Activated CD8-positive, alpha-beta memory T cell treated with anti-CD3 and anti-CD28 coated beads for 36 hours (primary cell): ENCODE data around the gene ARHGEF4. TPM values are rescaled to one million over a fixed set of nuclear protein-coding genes. Genes with fewer than 3 reads are reported as not detected.
"Not testable (repeated sequence)": the region's sequence is repeated elsewhere in the genome, so short reads cannot be mapped to it uniquely, and the experiment has no call there.

ENCODE experiments used
- CTCF ChIA-PET: fragments of 350-600 bp; sonication (Branson Sonifier 250); formaldehyde crosslinking; loops from one replicate; lab custom pipeline; 2021; ENCODE audit warnings: antibody characterized with exemption; lab: Charles Lee
- POLR2A ChIA-PET: fragments of 350-600 bp; sonication (Branson Sonifier 250); formaldehyde crosslinking; loops from one replicate; lab custom pipeline; 2021; ENCODE audit warnings: antibody characterized with exemption; lab: Charles Lee
- total RNA-seq, 2 experiments: library from RNA; stranded (reverse); gene quantifications; one replicate each; pipeline ENCODE4 v1.2.3, GENCODE V29; 2021

ARHGEF4 gene
- total RNA-seq, 2 experiments from 2014 or later = 0.63 to 0.80 TPM

GRCh38 chr2:130898553-130898952 is 61.8 kb downstream of the ARHGEF4 start:
- POLR2A ChIA-PET = no interaction called here
- CTCF ChIA-PET = no interaction called here

GRCh38 chr2:130899306-130899705 is 62.6 kb downstream of the ARHGEF4 start:
- ChIA-PET POLR2A (no interaction called here), CTCF (no interaction called here)

- ChIA-PET CTCF (no interaction called here), POLR2A (no interaction called here)
Observed at GRCh38 chr2:130901061-130901460, 64.3 kb downstream of the ARHGEF4 start.

GRCh38 chr2:130901626-130902025 is 64.9 kb downstream of the ARHGEF4 start:
- CTCF ChIA-PET = interaction anchor here (0.6 kb wide), 1 partner anchor 17 kb away, joined by 4 read pairs; no protein-coding TSS in a partner anchor
- POLR2A ChIA-PET = not testable (repeated sequence)

- CTCF ChIA-PET = no interaction called here
- POLR2A ChIA-PET = no interaction called here
Observed at GRCh38 chr2:130908832-130909231, 72.1 kb downstream of the ARHGEF4 start.

- POLR2A ChIA-PET = no interaction called here
- CTCF ChIA-PET = no interaction called here
Observed at GRCh38 chr2:130910931-130911330, 74.2 kb downstream of the ARHGEF4 start.

- ChIA-PET CTCF (no interaction called here), POLR2A (no interaction called here)
Observed at GRCh38 chr2:130911482-130911881, 74.8 kb downstream of the ARHGEF4 start.

- POLR2A ChIA-PET = no interaction called here
- CTCF ChIA-PET = no interaction called here
Observed at GRCh38 chr2:130911996-130912395, 75.3 kb downstream of the ARHGEF4 start.

- ChIA-PET CTCF (no interaction called here), POLR2A (no interaction called here)
Observed at GRCh38 chr2:130912471-130912870, 75.8 kb downstream of the ARHGEF4 start.

- ChIA-PET POLR2A (no interaction called here), CTCF (no interaction called here)
Observed at GRCh38 chr2:130913891-130914290, 77.2 kb downstream of the ARHGEF4 start.

- ChIA-PET CTCF (no interaction called here), POLR2A (no interaction called here)
Observed at GRCh38 chr2:130915149-130915548, 78.4 kb downstream of the ARHGEF4 start.

- POLR2A ChIA-PET = no interaction called here
- CTCF ChIA-PET = no interaction called here
Observed at GRCh38 chr2:130915595-130916437, 79.1 kb downstream of the ARHGEF4 start.

GRCh38 chr2:130916438-130916705 is 79.7 kb downstream of the ARHGEF4 start:
- POLR2A ChIA-PET = no interaction called here

GRCh38 chr2:130917006-130917688 is 80.4 kb downstream of the ARHGEF4 start:
- CTCF ChIA-PET = no interaction called here
- POLR2A ChIA-PET = no interaction called here

More at GRCh38 chr2:130916438-130916705, 79.7 kb downstream of the ARHGEF4 start:
- CTCF ChIA-PET = no interaction called here

- ChIA-PET CTCF (no interaction called here), POLR2A (no interaction called here)
Observed at GRCh38 chr2:130918393-130918792, 81.7 kb downstream of the ARHGEF4 start.

- ChIA-PET CTCF (interaction anchor here (0.7 to 1.8 kb wide), 3 partner anchors 40 to 123 kb away, joined by 3 to 12 read pairs (median 3); no protein-coding TSS in a partner anchor), POLR2A (no interaction called here)
Observed at GRCh38 chr2:130920415-130921163, 83.9 kb downstream of the ARHGEF4 start.

- CTCF ChIA-PET = interaction anchor here (0.6 to 1.8 kb wide), 2 partner anchors 123 to 231 kb away, joined by 5 to 12 read pairs; no protein-coding TSS in a partner anchor
- POLR2A ChIA-PET = no interaction called here
Observed at GRCh38 chr2:130921164-130921476, 84.4 kb downstream of the ARHGEF4 start.

- CTCF ChIA-PET = interaction anchor here (2.0 kb wide), 1 partner anchor 125 kb away, joined by 9 read pairs; no protein-coding TSS in a partner anchor
- POLR2A ChIA-PET = no interaction called here
Observed at GRCh38 chr2:130922417-130922816, 85.7 kb downstream of the ARHGEF4 start.

- POLR2A ChIA-PET = no interaction called here
- CTCF ChIA-PET = no interaction called here
Observed at GRCh38 chr2:130928385-130928784, 91.7 kb downstream of the ARHGEF4 start.
